NCI-H1417 treated with DMSO at 0.1 percent for 48 hours (cell line): ENCODE measurements around the gene FRK.

Experiments used
- DNase-seq: peaks from one replicate; lab custom pipeline; 2025; lab: John Stamatoyannopoulos, UW

Gene FRK

DNA sequence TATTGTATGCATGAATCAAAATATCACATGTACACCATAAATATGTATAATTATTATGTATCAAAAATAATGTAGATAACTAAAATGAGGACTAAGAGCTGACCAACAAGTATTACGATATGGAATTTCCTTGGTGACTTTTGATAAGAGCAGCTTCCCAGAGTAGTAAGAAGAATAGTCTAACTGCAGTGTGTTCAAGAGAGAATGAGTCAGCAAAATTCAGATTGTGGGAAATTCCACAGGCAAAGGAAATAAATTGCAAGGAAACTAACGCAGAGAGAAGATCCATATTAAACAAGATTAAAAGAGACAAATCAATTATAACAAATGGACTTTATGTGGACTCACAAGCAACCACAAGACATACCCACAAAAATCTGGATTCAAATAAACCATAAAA is 26.4 kb downstream of the FRK start:
- DNase-seq, result no peak

GRCh38 chr6:116033687-116034303 is 26.9 kb downstream of the FRK start:
- no peak for DNase-seq

DNA sequence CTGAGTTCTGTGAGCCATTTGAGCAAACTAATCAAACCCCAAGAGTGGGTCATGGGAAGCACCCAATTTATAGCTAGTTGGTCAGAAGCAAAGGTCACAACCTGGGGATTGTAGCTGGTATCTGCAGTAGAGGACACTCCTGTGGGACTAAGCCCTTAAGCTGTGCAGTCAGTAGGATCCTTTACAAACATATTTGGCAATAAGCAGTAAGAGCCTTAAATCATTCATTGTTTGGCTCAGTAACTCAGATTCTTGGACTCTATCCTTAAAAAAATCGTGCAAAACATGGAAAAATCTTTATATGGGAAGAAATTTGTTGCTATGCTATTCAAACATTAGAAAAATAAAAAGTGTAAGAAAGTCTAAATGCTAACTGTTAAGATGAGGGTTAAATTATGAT is 29.9 kb downstream of the FRK start:
- no peak for DNase-seq

DNA sequence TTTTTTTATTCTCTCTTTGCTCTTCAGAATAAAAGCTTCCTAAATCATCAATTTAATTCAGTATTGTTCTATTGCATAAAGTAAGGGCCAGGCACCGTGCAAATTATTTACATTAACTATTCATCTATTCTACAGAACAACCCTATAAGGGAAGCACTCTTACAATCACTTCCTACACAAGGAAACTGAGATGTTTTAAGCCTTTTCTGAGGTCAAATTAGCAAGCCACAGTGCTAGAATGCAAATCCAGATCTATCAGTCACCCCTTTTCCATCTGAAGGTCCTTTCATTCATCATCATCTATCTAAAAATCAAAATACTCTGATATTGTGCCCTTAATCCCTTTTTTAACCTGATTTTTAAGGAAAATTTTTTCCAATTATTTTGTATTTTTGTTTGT is 31.2 kb downstream of the FRK start:
- DNase-seq, result no peak

- DNase-seq, result no peak
Measured at GRCh38 chr6:116028233-116028632, 32.5 kb downstream of the FRK start.

GRCh38 chr6:116027801-116028200 is 32.9 kb downstream of the FRK start:
- DNase-seq, result no peak

GRCh38 chr6:116025405-116025804 is 35.3 kb downstream of the FRK start:
- DNase-seq, result no peak

GRCh38 chr6:116022841-116023445 is 37.7 kb downstream of the FRK start:
- no peak for DNase-seq

DNA sequence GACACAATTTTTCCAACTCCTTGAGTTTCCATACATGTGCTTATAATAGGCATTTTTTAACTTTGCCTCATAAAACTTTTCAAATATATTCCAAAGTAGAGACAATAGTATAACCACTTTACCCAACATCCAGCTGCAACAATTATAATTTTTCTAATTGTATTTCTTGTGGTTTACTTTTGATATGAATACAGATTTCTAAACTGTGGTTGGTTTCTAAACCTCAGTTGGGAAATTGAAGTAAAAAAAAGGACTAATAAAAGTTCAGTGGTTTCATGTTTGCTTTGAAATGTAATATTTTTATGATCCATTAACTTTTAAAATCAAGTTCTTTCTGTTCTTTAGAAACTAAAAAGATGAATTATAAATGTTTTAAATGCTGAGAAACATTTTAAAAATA is 40.0 kb downstream of the FRK start:
- DNase-seq, result no peak

DNA sequence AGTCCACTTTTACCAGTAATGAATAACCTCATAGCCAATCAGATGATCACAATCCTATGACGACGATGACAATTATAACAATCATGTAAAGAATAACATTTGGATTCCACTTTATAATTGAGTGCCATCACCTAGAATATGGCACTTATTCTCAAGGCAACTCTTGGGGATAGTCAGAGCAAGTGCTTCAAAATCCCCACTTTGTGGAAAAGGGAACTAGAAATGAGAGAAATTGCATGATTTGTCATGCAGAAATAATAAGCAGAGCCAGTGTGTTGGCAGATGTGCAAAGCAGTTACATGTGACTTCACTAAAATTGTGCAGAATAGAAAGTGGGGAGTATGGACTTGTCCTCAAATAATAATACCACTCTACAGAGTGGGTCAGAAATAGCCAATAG is 41.3 kb downstream of the FRK start:
- no peak for DNase-seq

GRCh38 chr6:116018976-116019375 is 41.7 kb downstream of the FRK start:
- no peak for DNase-seq

- no peak for DNase-seq
Measured at GRCh38 chr6:116017546-116018295, 43.0 kb downstream of the FRK start.

- DNase-seq, result no peak
Measured at GRCh38 chr6:116016846-116017545, 43.7 kb downstream of the FRK start.

DNA sequence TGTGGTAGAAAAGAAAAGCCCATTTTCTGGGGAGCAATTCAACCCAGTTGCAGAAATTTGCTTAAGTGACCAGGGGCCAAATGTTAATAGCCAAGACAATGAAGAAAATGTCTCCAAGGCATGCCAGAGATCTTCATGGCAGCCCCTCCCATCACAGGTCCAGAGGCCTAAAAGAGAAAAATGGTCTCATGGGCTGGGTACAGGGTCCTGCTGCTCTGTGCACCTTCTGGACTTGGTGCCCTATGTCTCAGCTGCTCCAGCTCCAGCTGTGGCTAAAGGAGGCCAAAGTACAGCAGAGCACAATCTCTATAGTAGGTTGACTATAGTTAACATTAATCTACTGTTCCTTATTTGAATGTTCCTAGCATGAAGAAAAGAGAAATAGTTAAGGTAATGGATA is 44.7 kb downstream of the FRK start:
- DNase-seq, result no peak

DNA sequence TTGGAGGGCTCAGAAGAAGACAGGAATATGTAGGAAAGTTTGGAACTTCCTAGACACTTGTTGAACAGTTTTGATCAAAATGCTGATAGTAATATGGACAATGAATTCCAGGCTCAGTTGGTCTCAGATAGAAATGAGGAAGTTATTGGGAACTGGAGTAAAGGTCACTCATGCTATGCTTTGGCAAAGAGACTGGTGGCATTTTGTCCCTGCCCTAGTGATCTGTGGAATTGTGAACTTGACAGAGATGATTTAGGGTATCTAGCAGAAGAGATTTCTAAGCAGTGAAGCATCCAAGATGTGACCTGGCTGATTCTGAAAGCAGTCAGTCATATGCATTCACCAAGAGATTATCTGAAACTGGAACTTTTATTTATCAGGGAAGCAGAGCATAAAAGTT is 45.1 kb downstream of the FRK start:
- DNase-seq, result no peak

GRCh38 chr6:116012951-116013350 is 47.7 kb downstream of the FRK start:
- DNase-seq, result no peak

- no peak for DNase-seq
Measured at GRCh38 chr6:116012471-116012949, 48.2 kb downstream of the FRK start.

DNA sequence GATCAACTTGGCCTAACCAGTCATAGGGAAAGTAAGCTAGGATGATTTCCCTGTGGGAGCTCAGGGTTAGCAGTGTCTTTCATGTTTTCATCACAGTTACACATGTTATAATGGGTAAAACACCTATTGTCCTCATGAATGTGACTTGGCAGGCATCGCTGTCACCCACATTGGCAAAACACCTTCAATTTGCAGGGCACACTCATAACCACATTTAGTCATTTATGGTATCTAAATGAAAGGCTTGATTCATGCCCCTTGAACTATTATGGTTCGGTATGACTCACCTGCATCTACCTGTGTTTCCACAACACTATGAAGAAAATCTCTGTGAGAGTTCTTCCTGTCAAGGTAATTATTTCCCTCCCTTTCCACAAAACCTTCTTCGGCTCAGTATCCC is 49.2 kb downstream of the FRK start:
- no peak for DNase-seq

DNA sequence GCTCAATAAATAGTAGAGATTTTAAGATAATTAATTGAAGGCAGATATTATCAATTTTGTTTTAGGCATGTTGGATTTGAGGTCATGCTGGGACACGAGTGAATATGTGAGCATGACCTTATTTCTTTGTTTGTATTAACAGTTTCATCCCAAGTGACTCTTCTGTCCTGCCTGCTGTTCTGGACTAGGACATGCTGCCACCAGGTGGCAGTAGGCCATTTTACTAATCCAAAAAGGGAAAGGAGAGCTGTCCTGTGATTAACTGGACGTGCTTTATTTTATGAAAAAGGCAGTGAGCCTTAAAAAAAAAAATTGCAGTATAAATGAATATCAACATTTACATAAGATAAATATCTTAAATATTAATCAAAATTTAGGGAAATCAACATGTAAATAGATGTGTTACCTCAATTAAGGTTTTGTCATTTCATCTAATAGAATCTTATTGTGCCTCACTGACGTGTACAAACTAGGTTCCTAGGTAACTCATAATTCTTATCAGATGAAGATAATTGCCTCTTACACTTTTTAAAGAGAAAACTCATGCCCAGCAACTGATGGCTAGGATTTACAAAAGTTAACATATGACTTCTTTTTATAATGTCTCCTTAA is 49.8 kb downstream of the FRK start:
- no peak for DNase-seq

DNA sequence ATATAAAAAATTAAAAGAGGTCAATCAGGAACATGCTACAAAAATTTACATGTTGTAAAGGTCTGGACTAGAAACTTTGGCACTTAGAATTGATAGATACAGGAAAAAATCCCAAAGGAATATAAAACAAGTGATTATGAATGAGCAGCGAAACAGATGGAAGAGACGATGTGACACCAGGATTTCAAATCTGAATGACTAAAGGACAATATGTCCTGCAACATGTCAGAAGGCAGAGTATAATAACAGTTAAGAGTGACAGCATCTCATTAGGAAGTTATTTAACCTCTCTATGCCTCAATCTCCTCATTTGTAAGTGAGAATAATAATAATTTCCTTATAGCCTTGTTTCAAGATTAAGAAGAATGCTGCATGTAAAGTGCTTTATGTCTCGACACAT is 50.3 kb downstream of the FRK start:
- no peak for DNase-seq

DNA sequence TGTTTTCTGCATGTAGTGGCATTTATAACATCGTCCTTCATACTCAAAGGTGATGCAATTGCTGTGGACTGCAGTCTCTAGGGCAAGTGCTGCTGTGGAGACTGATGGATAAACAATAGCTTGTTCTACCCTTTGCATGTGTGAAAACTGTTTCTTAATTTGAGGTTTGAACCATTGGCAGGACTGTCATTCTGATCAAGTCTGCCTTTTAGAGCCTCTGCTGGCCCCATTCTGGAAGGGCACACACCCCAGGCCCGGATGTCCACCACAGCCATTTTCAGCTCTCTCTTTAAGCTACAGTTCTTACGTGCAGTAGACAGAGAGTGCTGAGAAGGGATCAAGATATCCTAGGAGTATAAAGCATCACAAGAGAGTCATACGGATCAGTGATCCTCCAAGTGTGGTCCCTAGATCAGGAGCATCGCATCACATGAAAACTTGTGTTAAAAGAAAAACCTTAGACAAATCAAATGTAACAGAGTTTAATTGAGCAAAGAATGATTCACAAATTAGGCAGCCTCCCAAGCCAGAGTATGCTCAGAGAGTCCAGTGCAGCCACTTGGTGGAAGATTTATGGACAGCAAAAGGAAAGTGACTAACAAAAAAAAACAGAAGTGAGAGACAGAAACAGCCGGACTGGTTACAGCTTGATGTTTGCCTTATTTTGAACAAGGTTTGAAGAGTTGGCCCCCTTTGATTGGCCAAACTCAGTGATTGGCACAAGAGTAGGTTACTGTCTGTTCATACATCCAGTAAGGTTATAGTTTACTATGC is 52.0 kb downstream of the FRK start:
- DNase-seq, result no peak
